ENCODE data around the gene D2HGDH.
"Not testable (repeated sequence)": the region's sequence is repeated elsewhere in the genome, so short reads cannot be mapped to it uniquely, and the experiment has no call there.

Gene D2HGDH

DNA sequence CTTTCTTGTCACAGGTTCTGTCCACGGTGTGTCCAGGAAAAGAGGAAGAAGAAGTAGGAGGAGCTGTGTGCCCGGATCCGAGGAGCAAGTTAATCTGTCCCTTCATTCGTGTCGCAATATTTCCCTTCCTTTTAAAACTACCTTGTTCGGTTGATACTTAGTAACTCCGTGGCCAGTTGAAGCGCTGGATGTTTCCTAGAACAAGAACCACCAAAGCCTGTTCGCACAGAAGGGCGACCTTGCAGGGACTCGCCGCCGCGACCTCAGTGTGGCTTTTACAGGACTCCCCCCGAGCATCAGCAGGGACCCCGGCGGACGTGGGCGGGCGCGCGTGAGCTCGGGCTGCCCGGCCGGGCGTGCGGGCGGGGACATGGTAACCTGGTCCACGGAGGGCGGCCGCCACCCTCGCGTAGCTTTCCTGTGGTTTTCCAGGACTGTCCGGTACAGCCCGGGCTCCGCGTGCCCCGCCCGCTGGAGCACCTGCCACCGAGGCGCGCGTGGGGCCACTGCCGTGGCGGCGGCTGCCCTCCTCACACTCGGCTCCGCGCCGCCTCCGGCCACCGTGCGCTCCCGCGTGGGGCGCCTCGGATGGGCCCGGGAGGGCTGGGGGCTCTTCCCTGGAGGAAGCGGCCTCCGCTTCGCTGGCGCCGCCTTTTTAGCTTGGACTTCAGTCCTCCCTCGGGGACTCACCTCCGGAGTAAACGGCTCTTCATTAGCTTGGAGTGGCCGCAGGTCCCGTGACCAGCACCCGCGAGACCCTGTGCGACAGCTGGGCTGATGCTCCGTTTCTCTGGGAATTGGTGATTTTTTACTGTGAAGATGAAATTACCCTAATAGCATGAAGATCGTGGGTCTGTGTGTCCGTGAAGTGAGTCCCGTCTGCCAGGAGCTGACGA lies 9.2 kb upstream of the D2HGDH start:
- no peak for DNase-seq (ENCODE audit: low read depth in 2 of 2)

DNA sequence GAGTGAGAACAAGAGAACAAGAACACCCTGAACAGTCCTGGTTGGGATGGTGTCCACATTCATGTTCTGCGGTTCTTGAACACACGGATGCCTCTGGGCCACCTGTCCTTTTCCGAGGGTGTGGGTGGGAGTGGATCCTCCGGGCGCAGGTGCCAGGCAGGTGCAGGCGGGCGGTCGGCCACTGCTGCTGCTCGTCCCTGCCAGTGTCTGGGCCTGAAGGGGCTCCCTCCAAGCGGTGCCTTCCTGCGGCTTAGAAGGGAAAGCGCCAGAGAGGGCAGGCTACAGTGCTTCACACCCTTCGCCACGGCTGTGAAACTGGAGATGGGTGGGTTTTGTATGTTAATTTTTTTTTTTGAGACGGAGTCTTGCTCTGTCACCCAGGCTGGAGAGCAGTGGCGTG lies 8.0 kb upstream of the D2HGDH start:
- DNase-seq (ENCODE audit: low read depth in 2 of 2): no peak

DNA sequence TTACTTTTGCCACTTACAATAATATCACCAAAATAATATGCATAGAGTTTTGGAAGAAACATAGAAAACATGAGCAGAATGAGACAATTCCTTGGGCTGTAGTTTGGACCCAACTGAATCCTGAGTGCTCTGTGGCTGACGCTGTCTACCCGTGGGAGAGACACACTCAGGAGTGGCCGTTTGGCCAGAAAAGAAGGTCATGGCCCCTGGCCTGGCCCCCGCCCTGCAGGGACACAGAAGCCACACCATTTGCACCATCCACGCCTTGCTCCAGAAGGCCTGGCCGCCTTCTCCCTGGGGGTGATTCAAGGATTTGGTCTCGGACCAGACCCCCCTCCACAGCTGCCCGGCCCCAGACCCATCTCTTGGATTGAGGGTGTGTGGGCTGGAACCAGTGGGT lies 6.4 kb upstream of the D2HGDH start:
- no peak for DNase-seq (ENCODE audit: low read depth in 2 of 2)

DNA sequence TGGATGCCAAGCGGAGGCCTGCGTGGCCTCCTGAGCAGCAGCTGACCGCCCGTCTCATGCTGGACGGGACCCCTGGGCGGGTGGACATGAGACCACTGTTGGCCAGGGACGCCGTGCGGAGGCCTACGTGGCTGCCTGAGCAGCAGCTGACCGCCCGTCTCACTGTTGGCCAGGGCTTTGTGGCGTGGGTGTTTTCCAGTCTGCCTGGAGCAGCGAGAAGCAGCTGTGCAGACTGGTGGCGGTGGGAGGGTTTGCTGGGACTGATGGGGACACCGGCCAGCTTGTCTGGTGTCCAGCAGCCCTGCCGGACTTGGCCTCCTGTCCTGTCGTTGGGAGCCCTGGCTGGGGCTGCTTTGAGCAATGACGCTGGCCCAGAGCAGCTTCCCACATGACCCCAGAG lies 5.8 kb upstream of the D2HGDH start:
- DNase-seq (ENCODE audit: low read depth in 2 of 2): no peak

DNA sequence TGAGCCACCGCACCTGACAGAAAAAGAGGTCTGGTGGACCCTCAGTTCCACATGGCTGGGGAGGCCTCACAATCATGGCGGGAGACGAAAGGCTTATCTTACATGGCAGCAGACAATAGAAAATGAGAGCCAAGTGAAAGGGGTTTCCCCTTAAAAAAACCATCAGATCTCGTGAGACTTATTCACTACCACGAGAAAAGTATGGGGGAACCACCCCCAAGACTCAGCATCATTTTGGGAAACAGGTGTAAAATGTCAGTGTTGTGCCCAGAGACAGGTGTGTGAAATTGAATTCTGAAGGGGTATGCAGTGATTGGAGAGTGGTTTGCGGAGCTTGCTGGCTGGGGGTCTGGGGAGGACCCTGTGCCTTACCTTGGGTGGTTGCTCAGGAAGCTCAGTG lies 4.6 kb upstream of the D2HGDH start:
- no peak for DNase-seq (ENCODE audit: low read depth in 2 of 2)

DNA sequence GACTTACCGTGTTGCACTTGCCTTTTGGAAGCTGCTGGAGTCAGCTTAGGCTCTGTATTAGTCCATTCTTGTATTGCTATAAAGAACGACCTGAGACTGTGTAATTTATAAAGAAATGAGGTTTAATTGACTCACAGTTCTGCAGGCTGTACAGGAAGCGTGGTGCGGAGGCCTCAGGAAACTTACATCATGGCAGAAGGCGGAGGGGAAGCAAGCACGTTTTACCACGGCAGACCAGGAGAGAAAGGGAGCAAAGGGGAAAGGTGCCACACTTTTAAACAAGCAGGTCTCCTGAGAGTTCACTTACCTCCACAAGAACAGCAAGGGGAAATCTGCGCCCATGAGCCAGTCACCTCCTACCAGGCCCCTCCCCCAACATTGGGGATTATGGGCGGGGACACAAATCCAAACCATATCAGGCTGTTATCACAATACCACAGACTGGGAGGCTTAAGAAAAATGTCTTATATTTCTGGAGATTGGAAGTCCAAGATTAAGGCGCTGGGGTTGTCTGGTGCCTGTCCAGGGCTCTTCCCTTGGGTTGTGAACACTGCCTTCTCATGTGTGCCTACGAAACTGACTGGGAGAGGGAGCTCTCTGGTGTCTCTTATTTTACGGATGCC lies 3.6 kb upstream of the D2HGDH start:
- DNase-seq (ENCODE audit: low read depth in 2 of 2): no peak

DNA sequence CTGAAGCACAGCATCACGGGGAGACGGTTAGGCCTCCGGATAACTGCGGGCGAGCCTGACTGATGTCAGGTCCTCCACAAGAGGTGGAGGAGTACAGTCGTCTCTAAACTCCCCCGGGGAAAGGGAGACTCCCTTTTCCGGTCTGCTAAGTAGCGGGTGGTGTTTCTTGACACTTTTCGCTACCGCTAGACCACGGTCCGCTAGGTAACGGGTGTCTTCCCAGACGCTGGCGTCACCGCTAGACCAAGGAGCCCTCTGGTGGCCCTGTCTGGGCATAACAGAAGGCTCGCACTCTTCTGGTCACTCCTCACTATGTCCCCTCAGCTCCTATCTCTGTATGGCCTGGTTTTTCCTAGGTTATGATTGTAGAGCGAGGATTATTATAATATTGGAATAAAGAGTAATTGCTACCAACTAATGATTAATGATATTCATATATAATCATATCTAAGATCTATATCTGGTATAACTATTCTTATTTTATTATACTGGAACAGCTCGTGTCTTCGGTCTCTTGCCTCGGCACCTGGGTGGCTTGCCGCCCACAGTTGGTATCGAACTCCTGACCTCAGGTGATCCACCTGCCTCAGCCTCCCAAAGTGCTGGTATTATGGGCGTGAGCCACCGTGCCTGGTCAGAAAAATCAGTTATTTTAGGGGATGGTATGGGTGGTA lies 1.8 kb upstream of the D2HGDH start:
- peak in 1 of 2 donors; percentile 63 for DNase-seq (ENCODE audit: low read depth in 2 of 2)

DNA sequence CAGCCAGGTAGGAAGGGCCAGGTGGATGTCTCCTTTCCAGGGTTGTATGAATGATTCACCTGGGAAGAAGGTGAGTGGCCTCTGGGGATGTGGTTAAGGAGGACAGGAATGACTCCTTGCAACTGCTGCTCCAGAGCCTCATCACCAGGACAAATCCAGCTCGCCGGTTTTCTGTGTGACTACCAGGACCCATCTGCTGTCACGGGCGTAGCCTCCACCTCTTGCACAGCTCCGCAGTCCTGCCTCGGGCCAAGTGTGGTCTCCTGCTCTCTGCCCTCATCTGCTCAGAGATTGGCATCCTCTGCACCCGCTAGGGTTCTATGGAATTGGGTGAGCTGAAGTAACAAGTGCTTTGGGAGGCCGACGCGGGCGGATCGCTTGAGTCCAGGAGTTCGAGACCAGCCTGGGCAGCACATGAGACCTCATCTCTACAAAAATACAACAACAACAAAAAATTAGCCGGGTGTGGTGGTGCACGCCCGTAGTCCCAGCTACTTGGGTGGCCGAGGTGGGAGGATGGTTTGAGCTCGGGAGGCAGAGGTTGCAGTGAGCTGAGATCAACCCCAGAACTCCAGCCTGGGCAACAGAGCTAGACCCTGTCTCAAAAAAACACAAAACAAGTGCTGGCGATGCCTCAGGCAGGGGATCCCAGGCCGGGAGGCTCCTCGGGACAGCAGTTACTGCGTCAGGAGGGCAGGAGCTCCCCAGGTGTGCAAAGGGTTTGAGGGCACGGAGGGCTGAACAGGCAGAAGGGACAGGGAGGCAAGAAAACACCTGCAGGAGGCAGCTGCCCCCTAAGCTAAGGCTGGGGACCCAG lies 831 bp upstream of the D2HGDH start:
- DNase-seq (ENCODE audit: low read depth in 2 of 2): no peak

DNA sequence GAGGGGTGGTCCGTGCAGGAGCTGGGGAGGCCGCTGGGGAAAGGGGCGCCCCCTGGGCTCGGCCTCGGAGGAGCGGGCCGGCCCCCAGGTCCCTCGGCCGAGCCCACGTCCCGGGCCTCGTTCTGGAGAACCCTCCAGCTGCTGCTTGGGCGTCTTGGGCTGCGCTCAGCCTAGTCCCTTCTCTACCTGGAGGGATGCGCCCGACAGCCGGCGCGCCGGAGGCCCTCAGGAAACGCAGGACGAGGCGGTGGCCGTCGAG lies 293 bp upstream of the D2HGDH start:
- no peak for DNase-seq (ENCODE audit: low read depth in 2 of 2)

DNA sequence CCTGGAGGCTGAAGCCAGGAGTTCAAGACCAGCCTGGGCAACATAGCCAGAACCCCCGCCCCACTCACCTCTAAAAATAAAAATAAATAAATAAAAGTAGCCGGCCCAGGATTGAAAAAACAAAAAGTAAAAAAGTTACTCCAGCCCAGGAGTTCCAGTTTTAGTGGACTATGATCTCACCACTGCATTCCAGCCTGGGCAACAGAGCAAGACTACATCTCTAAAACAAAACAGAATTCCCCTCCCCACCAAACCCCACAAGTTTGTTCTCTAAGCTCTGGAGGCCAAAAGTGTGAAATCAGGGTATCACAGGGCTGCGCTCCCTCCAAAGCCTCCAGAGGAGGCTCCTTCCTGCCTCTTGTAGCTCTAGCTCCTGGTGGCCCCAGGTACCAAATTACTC lies 1.7 kb downstream of the D2HGDH start:
- no peak for DNase-seq (ENCODE audit: low read depth in 2 of 2)

DNA sequence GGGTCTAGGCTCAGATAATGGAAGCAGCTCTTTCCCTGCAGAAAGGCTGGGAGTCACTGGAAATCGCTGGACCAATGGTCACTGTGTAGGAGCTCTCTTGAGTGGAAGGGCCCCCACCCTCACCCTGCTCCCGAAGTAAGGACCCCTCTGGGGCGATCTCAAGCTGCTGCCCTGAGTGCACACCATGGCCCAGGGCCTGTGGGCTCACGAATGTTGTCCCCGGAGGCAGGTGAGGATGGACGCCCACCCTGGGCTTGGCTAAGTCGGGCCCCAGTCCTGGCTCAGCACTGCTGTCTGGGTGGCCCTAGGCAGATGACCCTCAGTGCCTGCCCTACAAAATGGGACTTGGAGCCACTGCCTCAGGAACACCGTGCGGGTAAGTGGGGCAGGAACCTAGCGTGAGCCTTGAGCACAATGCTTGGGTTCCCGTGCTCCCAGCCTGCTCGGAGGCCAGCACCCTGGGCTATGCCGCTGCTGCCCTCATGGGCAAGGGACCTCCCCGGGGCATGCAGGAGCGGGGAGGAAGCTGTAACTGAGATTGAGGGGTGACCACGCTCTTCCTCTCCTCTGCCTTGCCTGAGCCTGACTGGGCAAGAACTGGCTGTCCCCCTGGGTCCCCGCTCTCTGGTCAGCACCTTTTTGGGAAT lies 3.7 kb downstream of the D2HGDH start:
- DNase-seq (ENCODE audit: low read depth in 2 of 2): no peak

DNA sequence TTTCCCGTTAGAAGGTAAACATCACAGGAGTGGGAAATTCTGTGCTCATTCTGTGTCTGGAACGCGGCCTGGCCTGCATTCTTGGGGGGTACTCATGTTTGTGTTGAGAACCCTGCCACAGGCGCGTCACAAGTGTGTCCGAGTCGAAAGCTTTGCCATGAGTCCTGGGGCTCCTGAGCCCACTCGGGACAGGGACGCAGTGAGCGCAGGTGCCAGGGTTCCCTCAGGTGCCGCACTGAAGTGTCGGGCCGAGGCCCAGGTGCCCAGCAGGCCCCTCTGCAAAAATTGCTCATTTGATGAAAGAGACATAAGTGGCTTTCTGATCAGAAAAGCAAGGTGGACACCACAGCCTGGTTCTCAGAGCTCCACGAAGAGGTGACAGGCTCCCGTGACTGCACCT lies 4.7 kb downstream of the D2HGDH start:
- DNase-seq (ENCODE audit: low read depth in 2 of 2): no peak

DNA sequence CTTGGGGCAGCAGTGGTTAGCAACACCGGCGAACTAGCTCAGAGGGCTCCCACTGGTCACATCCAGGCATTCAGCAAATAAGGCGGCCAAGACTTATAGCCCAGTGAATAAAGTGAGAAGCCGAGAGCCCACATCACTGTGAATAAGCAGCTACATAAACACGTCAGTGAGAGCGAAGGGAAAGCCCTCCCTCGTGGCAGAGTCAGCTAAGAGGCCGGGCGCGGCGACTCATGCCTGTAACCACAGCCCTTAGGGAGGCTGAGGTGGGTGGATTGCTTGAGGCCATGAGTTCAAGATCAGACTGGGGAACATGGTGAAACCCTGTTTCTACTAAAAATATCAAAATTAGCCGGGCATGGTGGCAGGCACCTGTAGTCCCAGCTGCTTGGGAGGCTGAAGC lies 5.2 kb downstream of the D2HGDH start:
- peak; percentile 54 to 62 for DNase-seq (ENCODE audit: low read depth in 2 of 2)

DNA sequence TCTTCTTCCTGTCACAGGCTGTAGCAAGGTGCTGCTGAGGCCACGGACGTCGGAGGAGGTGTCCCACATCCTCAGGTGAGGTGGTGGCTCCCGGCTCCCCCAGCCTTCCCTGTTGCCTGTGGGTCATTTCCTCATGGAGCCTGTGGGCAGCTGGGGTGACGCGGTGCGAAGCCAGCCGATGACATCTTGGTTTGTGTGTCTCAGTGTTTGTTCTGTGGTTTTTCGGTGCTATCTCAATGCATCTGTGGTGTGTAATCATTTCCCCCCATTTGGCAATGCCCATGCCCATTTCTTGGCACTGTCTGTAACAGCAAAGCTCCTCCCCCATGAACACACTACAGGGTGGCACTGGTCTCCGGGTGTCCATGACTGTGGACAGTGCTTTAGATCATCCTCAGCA lies 6.6 kb downstream of the D2HGDH start:
- no peak for DNase-seq (ENCODE audit: low read depth in 2 of 2)

DNA sequence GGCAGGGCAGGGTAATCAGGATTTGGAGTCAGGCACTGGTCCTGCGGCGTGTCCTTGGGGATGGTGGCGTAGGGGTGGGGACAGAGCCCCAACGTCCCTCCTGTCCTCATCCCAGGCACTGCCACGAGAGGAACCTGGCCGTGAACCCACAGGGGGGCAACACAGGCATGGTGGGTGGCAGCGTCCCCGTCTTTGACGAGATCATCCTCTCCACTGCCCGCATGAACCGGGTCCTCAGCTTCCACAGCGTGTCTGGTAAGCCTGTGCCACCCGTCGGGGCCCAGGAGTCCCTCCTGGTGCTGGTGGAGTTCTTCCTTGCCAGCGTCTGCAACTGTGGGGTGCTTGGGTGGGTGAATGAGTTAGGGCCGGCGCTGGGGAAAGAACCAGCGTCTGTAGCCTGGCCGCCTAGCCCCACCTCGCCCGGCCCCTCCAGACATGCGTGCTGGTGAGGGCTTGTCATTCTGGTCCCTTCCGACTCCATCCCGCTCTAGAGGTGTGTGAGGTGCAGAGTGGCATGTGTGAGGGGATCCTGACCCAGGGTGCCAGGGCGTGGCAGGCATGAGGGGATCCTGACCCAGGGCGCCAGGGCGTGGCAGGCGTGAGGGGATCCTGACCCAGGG lies 8.0 kb downstream of the D2HGDH start:
- no peak for DNase-seq (ENCODE audit: low read depth in 2 of 2)

DNA sequence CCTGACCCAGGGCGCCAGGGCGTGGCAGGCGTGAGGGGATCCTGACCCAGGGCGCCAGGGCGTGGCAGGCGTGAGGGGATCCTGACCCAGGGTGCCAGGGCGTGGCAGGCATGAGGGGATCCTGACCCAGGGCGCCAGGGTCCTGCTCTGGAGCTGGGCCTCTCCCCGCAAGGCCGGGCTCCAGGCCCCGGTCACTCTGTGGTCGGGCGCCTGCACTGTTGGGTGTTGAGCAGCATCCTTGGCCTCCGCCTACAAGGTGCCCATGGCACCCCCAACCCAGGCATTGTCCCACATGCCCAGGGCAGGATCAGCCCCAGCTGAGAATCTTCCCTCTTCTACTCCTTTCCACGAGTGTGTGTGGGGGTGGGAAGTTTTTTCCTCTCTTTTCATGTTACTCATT lies 8.6 kb downstream of the D2HGDH start:
- not testable (repeated sequence) for DNase-seq (ENCODE audit: low read depth in 2 of 2)

DNA sequence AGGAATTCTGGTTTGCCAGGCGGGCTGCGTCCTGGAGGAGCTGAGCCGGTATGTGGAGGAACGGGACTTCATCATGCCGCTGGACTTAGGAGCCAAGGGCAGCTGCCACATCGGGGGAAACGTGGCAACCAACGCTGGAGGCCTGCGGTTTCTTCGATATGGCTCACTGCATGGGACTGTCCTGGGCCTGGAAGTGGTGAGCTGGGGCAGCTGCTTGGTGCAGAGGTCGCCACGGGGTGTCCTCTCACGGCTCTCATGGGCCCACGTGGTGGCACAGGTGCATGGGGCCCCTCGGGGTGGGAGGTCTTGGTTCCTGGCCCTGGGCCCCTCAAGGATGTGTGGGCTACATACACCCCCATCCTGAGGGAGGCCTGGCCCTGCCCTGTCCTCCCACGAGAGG lies 9.2 kb downstream of the D2HGDH start:
- DNase-seq (ENCODE audit: low read depth in 2 of 2): no peak

DNA sequence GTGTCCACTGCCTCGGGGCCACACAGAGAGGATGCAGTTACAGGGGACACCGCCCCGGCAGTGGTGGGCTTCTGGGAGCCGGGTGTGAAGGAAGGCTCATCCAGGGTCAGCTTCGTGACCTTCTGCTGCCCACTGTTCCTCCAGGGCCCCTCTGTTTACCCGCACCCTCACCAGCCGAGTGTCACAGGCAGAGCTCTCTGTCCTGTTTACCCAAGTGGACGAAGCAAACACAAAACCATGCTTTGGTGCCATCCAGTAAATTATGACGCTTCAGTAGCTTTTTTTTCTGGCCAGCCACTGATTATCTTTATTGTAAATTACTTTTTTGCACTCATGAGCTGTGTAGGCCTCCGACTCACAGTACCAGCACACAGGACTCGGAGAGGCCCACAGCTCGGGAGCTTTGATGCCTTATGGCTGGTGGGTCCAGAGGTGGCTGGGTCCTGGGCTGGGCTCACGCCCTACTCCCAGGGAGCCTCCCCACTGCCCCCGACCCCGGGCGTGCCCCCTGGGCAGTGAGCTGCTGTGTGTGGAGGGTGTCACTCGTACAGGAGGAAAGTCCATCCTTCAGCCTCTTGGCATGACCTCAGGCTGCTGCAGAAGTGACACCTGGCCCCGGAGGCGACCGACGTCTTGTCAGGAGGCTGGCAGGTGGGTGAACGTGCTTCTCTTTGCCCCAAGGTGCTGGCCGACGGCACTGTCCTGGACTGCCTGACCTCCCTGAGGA lies 9.8 kb downstream of the D2HGDH start:
- DNase-seq (ENCODE audit: low read depth in 2 of 2): no peak

DNA sequence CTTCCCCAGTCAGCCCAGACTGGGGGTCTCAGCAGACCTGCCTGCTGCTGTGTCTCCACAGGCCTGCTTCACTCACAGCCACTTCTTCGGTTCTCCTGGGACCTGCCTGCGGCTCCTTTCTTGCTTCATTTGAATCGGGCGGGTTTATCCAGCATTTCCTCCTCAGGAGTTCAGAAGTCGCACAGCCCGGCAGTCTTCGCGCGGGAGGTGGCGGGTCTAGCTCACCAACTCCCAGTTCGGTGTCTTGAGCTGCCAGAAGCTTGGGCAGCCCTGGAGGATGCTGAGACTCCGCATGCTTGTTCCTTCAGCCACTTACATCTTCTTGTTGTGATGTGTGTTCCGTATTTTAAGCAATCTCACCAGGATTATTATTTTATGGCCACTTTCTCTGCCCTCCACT lies 10.8 kb downstream of the D2HGDH start:
- no peak for DNase-seq (ENCODE audit: low read depth in 2 of 2)

DNA sequence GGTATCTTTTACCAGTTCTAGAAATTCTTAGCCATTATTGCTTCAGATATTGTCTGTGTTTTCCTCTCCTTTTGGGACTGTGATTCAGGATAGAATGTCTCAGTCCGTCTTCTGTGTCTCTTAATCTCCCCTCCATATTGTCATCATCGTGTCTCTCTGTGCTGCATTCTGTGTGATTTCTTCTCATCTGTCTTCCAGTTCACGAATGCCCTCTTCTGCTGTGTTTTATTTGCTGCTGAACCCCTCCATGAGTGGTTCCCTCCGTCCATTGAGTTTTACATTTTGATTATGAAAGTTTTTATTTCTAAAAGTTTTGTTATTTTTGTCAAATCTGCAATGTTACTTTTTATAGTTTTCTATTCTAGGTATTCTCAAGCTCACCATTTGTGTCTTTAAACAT lies 11.7 kb downstream of the D2HGDH start:
- DNase-seq (ENCODE audit: low read depth in 2 of 2): no peak

All from activated CD4-positive, alpha-beta T cell treated with anti-CD3 and anti-CD28 coated beads for 24 hours (primary cell).